T-helper 17 cell (primary cell): Measurements from ENCODE around the gene ASCC1. TPM values are rescaled to one million over a fixed set of nuclear protein-coding genes. Genes with fewer than 3 reads are reported as not detected.

Source experiments
- ATAC-seq: fragments of 150-1000 bp; cut with Tn5 transposase; 2 replicates; pipeline ENCODE4 v1.10.0; 2021; ENCODE audit warnings: mild to moderate bottlenecking, moderate library complexity
- DNase-seq, 3 donors: peaks; one replicate each; pipeline versions ENCODE4 v3.0.0 to v3.0.0-alpha.2; 2020 to 2021
- H3K9me3 ChIP-seq: one replicate; pipeline ENCODE4 v1.7.0; 2013; ENCODE audit warnings: low read length, mild to moderate bottlenecking; ENCODE audit not compliant: control insufficient read depth, poor library complexity, severe bottlenecking
- H3K27ac Mint-ChIP-seq: one replicate; pipeline ENCODE4 v1.8.0; 2022; ENCODE audit warnings: mild to moderate bottlenecking, moderate library complexity, mixed read lengths
- H3K27me3 Mint-ChIP-seq: one replicate; pipeline ENCODE4 v1.8.0; 2022; ENCODE audit warnings: mixed read lengths
- H3K36me3 Mint-ChIP-seq: one replicate; pipeline ENCODE4 v1.8.0; 2022; ENCODE audit warnings: low read depth, mixed read lengths
- H3K4me1 Mint-ChIP-seq: one replicate; pipeline ENCODE4 v1.8.0; 2022; ENCODE audit warnings: mild to moderate bottlenecking, mixed read lengths
- H3K4me3 Mint-ChIP-seq: one replicate; pipeline ENCODE4 v1.8.0; 2022; ENCODE audit warnings: mild to moderate bottlenecking, moderate library complexity, mixed read lengths
- total RNA-seq, 4 donors: library from RNA in 2 of 4; stranded (reverse) in 2 of 4; gene quantifications; one replicate each; pipeline ENCODE4 v1.2.3 and lab custom pipeline; 2022 to 2026

Gene ASCC1
- total RNA-seq, 2 donors from 2014 or later, result 14.0 to 14.6 TPM

GRCh38 chr10:72067463-72068125 is 148.5 kb downstream of the ASCC1 start:
- Mint-ChIP-seq H3K36me3 (peaks cover 10% of the 10 kb centered on the region), H3K27me3 (no peaks in the 10 kb centered on the region), H3K27ac (peak overlapping the region; percentile 77), H3K4me1 (peaks cover 23% of the 10 kb centered on the region), H3K4me3 (peak overlapping the region; percentile 63)
- H3K9me3 ChIP-seq, result no peaks in the 10 kb centered on the region
- DNase-seq, result no peak
- ATAC-seq, result peak; percentile 6

- H3K4me3 Mint-ChIP-seq, result peak overlapping the region; percentile 31
- no peaks in the 10 kb centered on the region for H3K27me3 Mint-ChIP-seq
- H3K36me3 Mint-ChIP-seq, result peaks cover 10% of the 10 kb centered on the region
- no peaks in the 10 kb centered on the region for H3K9me3 ChIP-seq
- peak overlapping the region; percentile 77 for H3K27ac Mint-ChIP-seq
- peaks cover 22% of the 10 kb centered on the region for H3K4me1 Mint-ChIP-seq
- DNase-seq (no peak), ATAC-seq (no peak)
Observed at GRCh38 chr10:72066318-72067284, 149.5 kb downstream of the ASCC1 start.

- ATAC-seq, result no peak
- H3K27me3 Mint-ChIP-seq, result no peaks in the 10 kb centered on the region
- no peak for DNase-seq
- peak overlapping the region; percentile 53 for H3K27ac Mint-ChIP-seq
- H3K4me1 Mint-ChIP-seq, result peaks cover 19% of the 10 kb centered on the region
- peaks cover 10% of the 10 kb centered on the region for H3K36me3 Mint-ChIP-seq
- no peak overlapping the region for H3K4me3 Mint-ChIP-seq
- H3K9me3 ChIP-seq, result no peaks in the 10 kb centered on the region
Observed at GRCh38 chr10:72065439-72066025, 150.5 kb downstream of the ASCC1 start.

GRCh38 chr10:72063703-72064391 is 152.2 kb downstream of the ASCC1 start:
- no peak for ATAC-seq
- DNase-seq, result no peak

GRCh38 chr10:72062832-72063702 is 153.0 kb downstream of the ASCC1 start:
- no peak for ATAC-seq
- peaks cover 2% of the 10 kb centered on the region for H3K36me3 Mint-ChIP-seq
- no peaks in the 10 kb centered on the region for H3K9me3 ChIP-seq
- H3K4me3 Mint-ChIP-seq, result peak overlapping the region; percentile 79
- no peak for DNase-seq
- peaks cover 25% of the 10 kb centered on the region for H3K4me1 Mint-ChIP-seq
- H3K27me3 Mint-ChIP-seq, result no peaks in the 10 kb centered on the region
- peak overlapping the region; percentile 93 for H3K27ac Mint-ChIP-seq

More at GRCh38 chr10:72063703-72064391, 152.2 kb downstream of the ASCC1 start:
- H3K4me3 Mint-ChIP-seq, result peak overlapping the region; percentile 39
- no peaks in the 10 kb centered on the region for H3K27me3 Mint-ChIP-seq
- H3K9me3 ChIP-seq, result no peaks in the 10 kb centered on the region
- peak overlapping the region; percentile 93 for H3K27ac Mint-ChIP-seq
- H3K36me3 Mint-ChIP-seq, result peaks cover 4% of the 10 kb centered on the region
- H3K4me1 Mint-ChIP-seq, result peaks cover 25% of the 10 kb centered on the region

GRCh38 chr10:72062382-72062781 is 153.7 kb downstream of the ASCC1 start:
- H3K27ac Mint-ChIP-seq, result peak overlapping the region; percentile 93
- no peaks in the 10 kb centered on the region for H3K27me3 Mint-ChIP-seq
- no peaks in the 10 kb centered on the region for H3K36me3 Mint-ChIP-seq
- no peak for ATAC-seq
- H3K4me3 Mint-ChIP-seq, result peak overlapping the region; percentile 79
- no peaks in the 10 kb centered on the region for H3K9me3 ChIP-seq
- H3K4me1 Mint-ChIP-seq, result peaks cover 27% of the 10 kb centered on the region
- no peak for DNase-seq

- H3K9me3 ChIP-seq, result no peaks in the 10 kb centered on the region
- Mint-ChIP-seq H3K27ac (peak overlapping the region; percentile 93), H3K4me1 (peaks cover 29% of the 10 kb centered on the region), H3K4me3 (peak overlapping the region; percentile 79), H3K36me3 (no peaks in the 10 kb centered on the region), H3K27me3 (no peaks in the 10 kb centered on the region)
- DNase-seq (no peak), ATAC-seq (peak; percentile 10)
Observed at GRCh38 chr10:72061930-72062329, 154.1 kb downstream of the ASCC1 start.

GRCh38 chr10:72061491-72061890 is 154.6 kb downstream of the ASCC1 start:
- peaks cover 29% of the 10 kb centered on the region for H3K4me1 Mint-ChIP-seq
- ATAC-seq (peak; percentile 12), DNase-seq (no peak)
- no peaks in the 10 kb centered on the region for H3K27me3 Mint-ChIP-seq
- no peaks in the 10 kb centered on the region for H3K36me3 Mint-ChIP-seq
- peak overlapping the region; percentile 79 for H3K4me3 Mint-ChIP-seq
- H3K27ac Mint-ChIP-seq, result peak overlapping the region; percentile 93
- no peaks in the 10 kb centered on the region for H3K9me3 ChIP-seq

- DNase-seq, result no peak
- Mint-ChIP-seq H3K4me3 (peak overlapping the region; percentile 79), H3K4me1 (peaks cover 29% of the 10 kb centered on the region), H3K27ac (peak overlapping the region; percentile 93), H3K27me3 (no peaks in the 10 kb centered on the region), H3K36me3 (no peaks in the 10 kb centered on the region)
- peak; percentile 24 for ATAC-seq
- no peaks in the 10 kb centered on the region for H3K9me3 ChIP-seq
Observed at GRCh38 chr10:72059843-72060822, 155.9 kb downstream of the ASCC1 start.

GRCh38 chr10:72058989-72059842 is 156.9 kb downstream of the ASCC1 start:
- Mint-ChIP-seq H3K27me3 (no peaks in the 10 kb centered on the region), H3K27ac (peak overlapping the region; percentile 93), H3K4me1 (peaks cover 29% of the 10 kb centered on the region), H3K36me3 (no peaks in the 10 kb centered on the region), H3K4me3 (peak overlapping the region; percentile 79)
- DNase-seq (no peak), ATAC-seq (peak; percentile 25)
- no peaks in the 10 kb centered on the region for H3K9me3 ChIP-seq
